Measurements from ENCODE around the gene FTCD.
"Not testable (repeated sequence)": the region's sequence is repeated elsewhere in the genome, so short reads cannot be mapped to it uniquely, and the experiment has no call there.

Gene FTCD

GRCh38 chr21:46154155-46154954 lies 1.0 kb downstream of the FTCD start:
- no peak for DNase-seq (ENCODE audit: low spot score)

- DNase-seq (ENCODE audit: low spot score): peak; percentile 48
Measured at GRCh38 chr21:46153247-46154154, 1.9 kb downstream of the FTCD start.

GRCh38 chr21:46152927-46153246 lies 2.5 kb downstream of the FTCD start:
- DNase-seq (ENCODE audit: low spot score): no peak

- no peak for DNase-seq (ENCODE audit: low spot score)
Measured at GRCh38 chr21:46151989-46152926, 3.1 kb downstream of the FTCD start.

GRCh38 chr21:46151261-46151988 lies 4.0 kb downstream of the FTCD start:
- DNase-seq (ENCODE audit: low spot score): no peak

GRCh38 chr21:46150491-46151121 lies 4.8 kb downstream of the FTCD start:
- peak; percentile 60 for DNase-seq (ENCODE audit: low spot score)

GRCh38 chr21:46150073-46150472 lies 5.3 kb downstream of the FTCD start:
- no peak for DNase-seq (ENCODE audit: low spot score)

- no peak for DNase-seq (ENCODE audit: low spot score)
Measured at GRCh38 chr21:46149205-46149901, 6.0 kb downstream of the FTCD start.

- no peak for DNase-seq (ENCODE audit: low spot score)
Measured at GRCh38 chr21:46148106-46148505, 7.3 kb downstream of the FTCD start.

- DNase-seq (ENCODE audit: low spot score): not testable (repeated sequence)
Measured at GRCh38 chr21:46147429-46147828, 8.0 kb downstream of the FTCD start.

GRCh38 chr21:46146856-46147255 lies 8.5 kb downstream of the FTCD start:
- DNase-seq (ENCODE audit: low spot score): no peak

GRCh38 chr21:46145840-46146691 lies 9.3 kb downstream of the FTCD start:
- no peak for DNase-seq (ENCODE audit: low spot score)

GRCh38 chr21:46145159-46145839 lies 10.1 kb downstream of the FTCD start:
- no peak for DNase-seq (ENCODE audit: low spot score)

GRCh38 chr21:46144464-46145070 lies 10.8 kb downstream of the FTCD start:
- peak; percentile 56 for DNase-seq (ENCODE audit: low spot score)

GRCh38 chr21:46142582-46143473 lies 12.6 kb downstream of the FTCD start:
- no peak for DNase-seq (ENCODE audit: low spot score)

GRCh38 chr21:46141767-46142581 lies 13.4 kb downstream of the FTCD start:
- DNase-seq (ENCODE audit: low spot score): no peak
